Stomach (tissue), 9 donors: ENCODE results near the gene THBS3. TPM values are rescaled to one million over a fixed set of nuclear protein-coding genes. Genes with fewer than 3 reads are reported as not detected.
A peak's percentile ranks its signal among the peaks of the same experiment; 100 is the strongest.
"Not testable (repeated sequence)": the region's sequence is repeated elsewhere in the genome, so short reads cannot be mapped to it uniquely, and the experiment has no call there.

ENCODE experiments used
- DNase-seq, 2 donors: peaks; one replicate each; pipeline versions ENCODE4 v3.0.0 to v3.0.0-alpha.2; 2013 to 2019
- H3K27ac ChIP-seq, 5 donors: fragments of 200-600 bp in 4 of 5; sonication (generic) in 4 of 5; one replicate each; pipeline ENCODE4 v1.5.1; 2013 to 2019; ENCODE audit warnings: mild to moderate bottlenecking in 1 of 5, moderate library complexity in 1 of 5
- H3K27me3 ChIP-seq, 3 donors: fragments of 200-600 bp; sonication (generic); one replicate each; pipeline ENCODE4 v1.5.1; 2017 to 2019; ENCODE audit warnings: mixed run types in 1 of 3
- H3K36me3 ChIP-seq, 4 donors: fragments of 200-600 bp; sonication (generic); 1 replicate in 3 of 4; 2 replicates in 1 of 4; pipeline ENCODE4 v1.5.1; 2016 to 2019
- H3K4me1 ChIP-seq, 4 donors: fragments of 200-600 bp; sonication (generic); one replicate each; pipeline ENCODE4 v1.5.1; 2016 to 2019
- H3K4me3 ChIP-seq, 4 donors: fragments of 200-600 bp; sonication (generic) in 3 of 4; one replicate each; pipeline ENCODE4 v1.5.1; 2016 to 2019; ENCODE audit warnings: mild to moderate bottlenecking in 1 of 4
- H3K9me3 ChIP-seq, 4 donors: fragments of 200-600 bp; sonication (generic); one replicate each; pipeline ENCODE4 v1.5.1; 2016 to 2019
- EP300 ChIP-seq: sonication (generic); formaldehyde crosslinking; IDR thresholded peaks from one replicate; pipeline ENCODE4 v1.6.1; 2017; ENCODE audit warnings: antibody characterized with exemption
- POLR2A ChIP-seq, 4 donors: fragments of 450-650 bp; IDR thresholded peaks; one replicate each; pipeline ENCODE4 v1.6.1; 2016; ENCODE audit warnings: antibody characterized with exemption in 4 of 4, control low read depth in 2 of 4, mild to moderate bottlenecking in 1 of 4, moderate library complexity in 1 of 4
- POLR2AphosphoS5 ChIP-seq, 3 donors: sonication (generic); formaldehyde crosslinking; IDR thresholded peaks; one replicate each; pipeline ENCODE4 v1.6.1; 2016; ENCODE audit warnings: antibody characterized with exemption in 3 of 3
- WGBS, 5 donors: extraction: QIAGEN DNeasy Blood & Tissue Kit in 3 of 5; methylation state at CpG; one replicate each; pipeline versions ENCODE4 v1.1.5 to v1.1.7; 2013 to 2018; 5-methylcytosine and 5-hydroxymethylcytosine counted together
- intact Hi-C: fragments of 100-400 bp; cut with DNase I; formaldehyde crosslinking; loops from one replicate; pipeline ENCODE4 v1.15.1; 2023; ENCODE audit warnings: low total_unique reads
- polyA plus RNA-seq, 3 donors: library from polyadenylated mRNA; stranded (reverse); fragments of 200-250 nt; gene quantifications; one replicate each; pipeline ENCODE4 v1.2.3, GENCODE V29; 2013
- total RNA-seq, 5 donors: library from RNA; depleted of rRNA; stranded (reverse); fragments of >200 nt; gene quantifications; one replicate each; pipeline versions ENCODE4 v1.1.0 to v1.2.3, GENCODE V29; 2014 to 2016
- TF ChIP-seq, protein P1 (sequence below), 7 experiments: fragments of 450-650 bp in 4 of 7; fragments of 200-600 bp in 3 of 7; sonication (generic) in 3 of 7; IDR thresholded peaks; one replicate each; pipeline ENCODE4 v1.5.1; 2016 to 2019; ENCODE audit warnings: antibody characterized with exemption in 7 of 7, control low read depth in 2 of 7, mild to moderate bottlenecking in 1 of 7
- donor health status: healthy with polysubstance abuse.
- donor health status: Bipolar disorder and iron deficiency.
- donor health status: healthy.

THBS3 gene
- total and polyA plus RNA-seq, 8 donors: 11.0 to 65.9 (median 23.2) TPM

- peak overlapping the region in 1 of 5 donors; percentile 5 for H3K27ac ChIP-seq
- TF ChIP-seq POLR2AphosphoS5 (IDR thresholded peaks at IDR 0.05) (peak in 1 of 3 donors; percentile 57), POLR2A (IDR thresholded peaks at IDR 0.05) (no peak)
- H3K36me3 ChIP-seq: peaks cover 0 to 19% (median 11%) of the 10 kb centered on the region in 4 donors
- peak in 1 of 2 donors; percentile 87 for DNase-seq
- intact Hi-C loops: no loop called here
- H3K9me3 ChIP-seq: no peaks in the 10 kb centered on the region
- 35 to 43% (median 41%) methylated on average over 7 of the region's 7 CpGs for WGBS, 5 donors
- no peaks in the 10 kb centered on the region for H3K27me3 ChIP-seq
- H3K4me3 ChIP-seq: peak overlapping the region in 1 of 4 donors; percentile 5
- peaks cover 5 to 14% (median 9%) of the 10 kb centered on the region in 4 donors for H3K4me1 ChIP-seq
These were observed 11.3 kb upstream of the THBS3 start for GRCh38 chr1:155218854-155219591.

GRCh38 chr1:155214702-155215101, 7.0 kb upstream of the THBS3 start:
- DNase-seq, H3K27me3 ChIP-seq, H3K9me3 ChIP-seq, H3K27ac ChIP-seq, intact Hi-C loops, H3K4me3 ChIP-seq: not testable (repeated sequence)
- WGBS, 5 donors: 29 to 79% (median 76%) methylated on average over 1 to 9 of the region's 10 CpGs
- Histone ChIP-seq H3K36me3 (peaks cover 0 to 42% (median 28%) of the 10 kb centered on the region in 4 donors), H3K4me1 (peaks cover 8 to 21% (median 13%) of the 10 kb centered on the region in 4 donors)

DNA sequence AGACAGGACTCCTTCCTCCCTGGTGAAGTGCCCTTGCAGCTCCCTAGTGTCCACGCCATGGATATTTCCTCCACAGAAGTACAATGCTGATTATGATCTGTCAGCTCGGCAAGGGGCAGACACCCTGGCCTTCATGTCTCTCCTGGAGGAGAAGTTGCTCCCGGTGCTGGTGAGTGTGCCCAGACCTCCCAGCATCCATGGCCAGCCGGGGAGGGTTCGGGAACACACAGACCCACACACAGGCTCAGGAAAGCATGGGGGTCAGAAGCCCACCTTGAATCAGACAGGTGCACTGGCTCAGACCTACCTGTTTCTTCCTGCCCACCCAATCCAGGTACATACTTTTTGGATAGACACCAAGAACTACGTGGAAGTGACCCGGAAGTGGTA, 4.3 kb upstream of the THBS3 start:
- DNase-seq, intact Hi-C loops, H3K4me3 ChIP-seq, H3K9me3 ChIP-seq, H3K27me3 ChIP-seq: not testable (repeated sequence)
- H3K27ac ChIP-seq: peak overlapping the region in 2 of 5 donors; percentile 4 to 43
- peaks cover 0 to 42% (median 28%) of the 10 kb centered on the region in 4 donors for H3K36me3 ChIP-seq
- 59 to 87% (median 78%) methylated on average over 3 to 7 of the region's 7 CpGs for WGBS, 5 donors
- peaks cover 22 to 29% (median 27%) of the 10 kb centered on the region in 4 donors for H3K4me1 ChIP-seq

- H3K27me3 ChIP-seq, DNase-seq, intact Hi-C loops, H3K9me3 ChIP-seq: not testable (repeated sequence)
- Histone ChIP-seq H3K4me3 (peak overlapping the region in 1 of 4 donors; percentile 4), H3K4me1 (peaks cover 26 to 34% (median 33%) of the 10 kb centered on the region in 4 donors), H3K36me3 (peaks cover 0 to 42% (median 28%) of the 10 kb centered on the region in 4 donors), H3K27ac (peak overlapping the region in 2 of 5 donors; percentile 4 to 43)
- WGBS, 5 donors: 71 to 90% (median 76%) methylated on average over 11 to 13 of the region's 13 CpGs
These were observed 3.8 kb upstream of the THBS3 start for GRCh38 chr1:155211381-155212050.

GRCh38 chr1:155210314-155211104, 2.8 kb upstream of the THBS3 start:
- peak overlapping the region in 1 of 4 donors; percentile 4 for H3K4me3 ChIP-seq
- no peaks in the 10 kb centered on the region for H3K9me3 ChIP-seq
- no peak for TF ChIP-seq POLR2AphosphoS5 (IDR thresholded peaks at IDR 0.05)
- no peak for TF ChIP-seq POLR2A (IDR thresholded peaks at IDR 0.05)
- TF ChIP-seq, protein P1, sequence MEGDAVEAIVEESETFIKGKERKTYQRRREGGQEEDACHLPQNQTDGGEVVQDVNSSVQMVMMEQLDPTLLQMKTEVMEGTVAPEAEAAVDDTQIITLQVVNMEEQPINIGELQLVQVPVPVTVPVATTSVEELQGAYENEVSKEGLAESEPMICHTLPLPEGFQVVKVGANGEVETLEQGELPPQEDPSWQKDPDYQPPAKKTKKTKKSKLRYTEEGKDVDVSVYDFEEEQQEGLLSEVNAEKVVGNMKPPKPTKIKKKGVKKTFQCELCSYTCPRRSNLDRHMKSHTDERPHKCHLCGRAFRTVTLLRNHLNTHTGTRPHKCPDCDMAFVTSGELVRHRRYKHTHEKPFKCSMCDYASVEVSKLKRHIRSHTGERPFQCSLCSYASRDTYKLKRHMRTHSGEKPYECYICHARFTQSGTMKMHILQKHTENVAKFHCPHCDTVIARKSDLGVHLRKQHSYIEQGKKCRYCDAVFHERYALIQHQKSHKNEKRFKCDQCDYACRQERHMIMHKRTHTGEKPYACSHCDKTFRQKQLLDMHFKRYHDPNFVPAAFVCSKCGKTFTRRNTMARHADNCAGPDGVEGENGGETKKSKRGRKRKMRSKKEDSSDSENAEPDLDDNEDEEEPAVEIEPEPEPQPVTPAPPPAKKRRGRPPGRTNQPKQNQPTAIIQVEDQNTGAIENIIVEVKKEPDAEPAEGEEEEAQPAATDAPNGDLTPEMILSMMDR (IDR thresholded peaks at IDR 0.05): no peak
- TF ChIP-seq EP300: no peak
- no peaks in the 10 kb centered on the region for H3K27me3 ChIP-seq
- intact Hi-C loops: no loop called here
- WGBS, 5 donors: 68 to 88% (median 79%) methylated on average over 4 of the region's 4 CpGs
- DNase-seq: no peak
- peaks cover 26 to 42% (median 36%) of the 10 kb centered on the region in 4 donors for H3K4me1 ChIP-seq
- H3K36me3 ChIP-seq: peaks cover 0 to 34% (median 23%) of the 10 kb centered on the region in 4 donors
- peak overlapping the region in 1 of 5 donors; percentile 98 for H3K27ac ChIP-seq

GRCh38 chr1:155209312-155209721, 1.6 kb upstream of the THBS3 start:
- DNase-seq: no peak
- peak overlapping the region; percentile 77 to 94 (median 86) for H3K4me3 ChIP-seq
- H3K36me3 ChIP-seq: peaks cover 0 to 23% (median 17%) of the 10 kb centered on the region in 4 donors
- intact Hi-C loops: no loop called here
- H3K9me3 ChIP-seq: no peaks in the 10 kb centered on the region
- H3K27me3 ChIP-seq: no peaks in the 10 kb centered on the region
- H3K4me1 ChIP-seq: peaks cover 26 to 42% (median 36%) of the 10 kb centered on the region in 4 donors
- WGBS, 5 donors: 1 to 4% (median 4%) methylated on average over 6 to 13 of the region's 13 CpGs
- H3K27ac ChIP-seq: peak overlapping the region; percentile 98 to 100 (median 99)
- TF ChIP-seq EP300: no peak
- TF ChIP-seq, protein P1 (IDR thresholded peaks at IDR 0.05): no peak
- TF ChIP-seq POLR2A (IDR thresholded peaks at IDR 0.05): no peak
- TF ChIP-seq POLR2AphosphoS5 (IDR thresholded peaks at IDR 0.05): no peak
